ENCODE measurements around the gene PXMP4. TPM values are rescaled to one million over a fixed set of nuclear protein-coding genes. Genes with fewer than 3 reads are reported as not detected.

Gene PXMP4
- total RNA-seq, 1 experiment from 2014 or later: 12.0 TPM

DNA sequence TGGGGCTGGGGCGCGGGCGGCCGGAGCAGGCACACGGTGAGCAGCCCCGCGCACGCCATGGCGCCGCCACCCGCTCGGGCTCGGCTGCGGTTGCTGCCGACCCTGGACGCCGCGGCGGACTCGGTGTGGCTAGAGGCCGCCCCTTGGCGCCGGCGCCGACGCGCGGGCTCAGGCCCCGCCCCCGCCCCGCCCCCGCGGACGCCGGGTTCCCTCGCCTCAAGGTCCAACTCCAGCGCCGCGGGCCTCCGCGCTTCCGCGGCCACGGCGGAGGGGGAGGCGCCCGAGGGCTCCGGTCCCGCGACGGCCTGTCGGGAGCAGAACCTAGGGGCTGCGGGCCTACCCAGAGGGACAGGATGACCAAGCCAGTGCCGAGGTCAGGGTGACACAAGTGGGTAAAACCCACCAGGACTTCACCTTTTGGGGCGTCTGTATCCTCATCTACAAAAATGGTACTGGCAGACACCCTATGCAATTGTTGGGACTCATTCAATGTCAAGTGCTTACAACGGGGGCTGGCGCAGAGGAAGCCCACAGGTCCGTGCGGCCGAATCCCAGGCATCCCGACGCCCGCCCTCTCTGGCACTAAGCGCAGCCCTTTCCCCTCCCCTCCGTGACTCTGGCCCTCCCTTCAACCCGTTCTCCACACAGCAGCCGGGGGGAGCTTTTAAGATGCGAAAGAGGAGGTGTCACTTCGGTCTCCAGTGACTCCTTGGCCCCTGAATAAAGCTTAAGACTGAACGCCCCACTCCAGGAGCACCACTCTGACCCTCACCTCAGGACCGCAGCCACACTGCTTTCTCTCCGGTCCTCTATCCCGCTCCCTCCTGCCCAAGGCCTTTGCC lies 45.6 kb downstream of the PXMP4 start, which contains the start of gene NECAB3:
Gene NECAB3 (minus strand): TSS at position 135 of the 842 bp plus-strand sequence. CDS start 76 bp downstream, at position 59.
- no TSS peak for BruUV-seq (replicated peaks)
- no peak for DNase-seq (ENCODE audit: low read depth, low spot score)

DNA sequence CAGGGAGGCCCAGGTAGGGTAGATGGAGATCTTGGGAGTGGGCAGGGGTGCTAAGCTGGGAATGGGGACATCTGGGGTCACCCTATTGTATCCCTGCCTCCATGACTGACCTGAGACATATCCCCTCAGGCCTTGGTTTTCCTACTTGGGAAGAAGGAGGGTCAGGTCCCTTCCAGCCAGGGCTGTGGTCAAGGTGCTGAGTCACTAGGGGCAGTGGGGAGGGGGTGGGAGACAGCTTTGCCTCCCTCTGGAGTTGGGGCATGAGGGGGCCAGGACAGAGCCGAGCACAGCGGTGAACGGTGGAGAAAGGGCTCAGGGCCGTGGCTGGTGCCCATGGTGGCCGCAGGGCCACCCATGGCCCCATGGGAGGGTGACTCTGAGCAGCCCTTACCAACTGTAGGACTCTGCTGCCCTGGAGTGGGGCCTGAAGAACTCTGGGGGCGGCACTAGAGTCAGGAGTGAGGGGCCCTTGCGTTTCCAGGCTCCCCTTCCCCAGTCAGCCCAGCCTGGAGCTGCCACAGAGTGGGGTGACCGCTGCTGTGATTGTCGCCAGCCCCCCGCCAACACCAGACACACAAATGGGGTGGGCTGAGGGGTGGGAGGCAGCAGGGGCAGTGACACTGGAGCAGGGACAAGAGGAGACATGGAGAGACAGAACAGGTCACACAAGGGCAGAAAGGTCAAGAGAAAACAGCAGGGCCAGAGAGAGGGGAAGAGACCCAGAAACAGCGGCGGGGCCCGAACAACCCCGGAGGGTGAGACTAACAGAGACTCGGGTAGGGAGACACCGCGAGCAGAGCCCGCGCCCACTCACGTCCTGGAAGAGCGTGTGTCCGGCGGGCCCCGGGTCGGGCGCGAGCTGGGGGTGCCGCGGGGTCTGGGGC lies 46.5 kb downstream of the PXMP4 start:
- Histone ChIP-seq H3K27ac (ENCODE audit: low read length) (peak overlapping the region; percentile 91), H3K27me3 (ENCODE audit: control insufficient read depth, insufficient read depth, low read length) (no peaks in the 10 kb centered on the region), H3K9me3 (ENCODE audit: control insufficient read depth, insufficient read depth, low read depth, low read length) (no peaks in the 10 kb centered on the region), H3K36me3 (ENCODE audit: control insufficient read depth, insufficient read depth, low read length) (peaks cover 6% of the 10 kb centered on the region; the same call in 1 of the 2 replicates), H3K4me1 (ENCODE audit: control insufficient read depth, insufficient read depth, low read length) (peaks cover 24% of the 10 kb centered on the region), H3K4me3 (ENCODE audit: low read depth in 2 of 2, low read length in 2 of 2) (peak overlapping the region; percentile 74 to 76)
- ChIA-PET POLR2A (no interaction called here), CTCF (no interaction called here)
- TF ChIP-seq, protein P1, sequence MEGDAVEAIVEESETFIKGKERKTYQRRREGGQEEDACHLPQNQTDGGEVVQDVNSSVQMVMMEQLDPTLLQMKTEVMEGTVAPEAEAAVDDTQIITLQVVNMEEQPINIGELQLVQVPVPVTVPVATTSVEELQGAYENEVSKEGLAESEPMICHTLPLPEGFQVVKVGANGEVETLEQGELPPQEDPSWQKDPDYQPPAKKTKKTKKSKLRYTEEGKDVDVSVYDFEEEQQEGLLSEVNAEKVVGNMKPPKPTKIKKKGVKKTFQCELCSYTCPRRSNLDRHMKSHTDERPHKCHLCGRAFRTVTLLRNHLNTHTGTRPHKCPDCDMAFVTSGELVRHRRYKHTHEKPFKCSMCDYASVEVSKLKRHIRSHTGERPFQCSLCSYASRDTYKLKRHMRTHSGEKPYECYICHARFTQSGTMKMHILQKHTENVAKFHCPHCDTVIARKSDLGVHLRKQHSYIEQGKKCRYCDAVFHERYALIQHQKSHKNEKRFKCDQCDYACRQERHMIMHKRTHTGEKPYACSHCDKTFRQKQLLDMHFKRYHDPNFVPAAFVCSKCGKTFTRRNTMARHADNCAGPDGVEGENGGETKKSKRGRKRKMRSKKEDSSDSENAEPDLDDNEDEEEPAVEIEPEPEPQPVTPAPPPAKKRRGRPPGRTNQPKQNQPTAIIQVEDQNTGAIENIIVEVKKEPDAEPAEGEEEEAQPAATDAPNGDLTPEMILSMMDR (IDR thresholded peaks at IDR 0.05): no peak
- no peak for TF ChIP-seq POLR2AphosphoS5 (IDR thresholded peaks at IDR 0.05; ENCODE audit: low read depth, low read length)
- TF ChIP-seq SIN3A (IDR thresholded peaks at IDR 0.05; ENCODE audit: borderline replicate concordance, insufficient read depth, low read depth, low read length): no peak
- TF ChIP-seq, protein P2, sequence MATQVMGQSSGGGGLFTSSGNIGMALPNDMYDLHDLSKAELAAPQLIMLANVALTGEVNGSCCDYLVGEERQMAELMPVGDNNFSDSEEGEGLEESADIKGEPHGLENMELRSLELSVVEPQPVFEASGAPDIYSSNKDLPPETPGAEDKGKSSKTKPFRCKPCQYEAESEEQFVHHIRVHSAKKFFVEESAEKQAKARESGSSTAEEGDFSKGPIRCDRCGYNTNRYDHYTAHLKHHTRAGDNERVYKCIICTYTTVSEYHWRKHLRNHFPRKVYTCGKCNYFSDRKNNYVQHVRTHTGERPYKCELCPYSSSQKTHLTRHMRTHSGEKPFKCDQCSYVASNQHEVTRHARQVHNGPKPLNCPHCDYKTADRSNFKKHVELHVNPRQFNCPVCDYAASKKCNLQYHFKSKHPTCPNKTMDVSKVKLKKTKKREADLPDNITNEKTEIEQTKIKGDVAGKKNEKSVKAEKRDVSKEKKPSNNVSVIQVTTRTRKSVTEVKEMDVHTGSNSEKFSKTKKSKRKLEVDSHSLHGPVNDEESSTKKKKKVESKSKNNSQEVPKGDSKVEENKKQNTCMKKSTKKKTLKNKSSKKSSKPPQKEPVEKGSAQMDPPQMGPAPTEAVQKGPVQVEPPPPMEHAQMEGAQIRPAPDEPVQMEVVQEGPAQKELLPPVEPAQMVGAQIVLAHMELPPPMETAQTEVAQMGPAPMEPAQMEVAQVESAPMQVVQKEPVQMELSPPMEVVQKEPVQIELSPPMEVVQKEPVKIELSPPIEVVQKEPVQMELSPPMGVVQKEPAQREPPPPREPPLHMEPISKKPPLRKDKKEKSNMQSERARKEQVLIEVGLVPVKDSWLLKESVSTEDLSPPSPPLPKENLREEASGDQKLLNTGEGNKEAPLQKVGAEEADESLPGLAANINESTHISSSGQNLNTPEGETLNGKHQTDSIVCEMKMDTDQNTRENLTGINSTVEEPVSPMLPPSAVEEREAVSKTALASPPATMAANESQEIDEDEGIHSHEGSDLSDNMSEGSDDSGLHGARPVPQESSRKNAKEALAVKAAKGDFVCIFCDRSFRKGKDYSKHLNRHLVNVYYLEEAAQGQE (IDR thresholded peaks at IDR 0.05; ENCODE audit: insufficient read depth in 1 of 2, low read depth in 2 of 2, low read length in 1 of 2): no peak
- no TSS peak for BruUV-seq (replicated peaks)
- intact Hi-C loops (cut with micrococcal nuclease; ENCODE audit: unreplicated experiment) (no loop called here), in situ Hi-C loops (cut with HindIII; ENCODE audit: low pct_unique_long_range_greater_than_20kb, low sequenced_read_pairs) (no loop called here)
- DNase-seq (ENCODE audit: low read depth, low spot score): no peak
- ATAC-seq: peak; percentile 35; the same call in 1 of the 2 replicates

More for the DNA sequence above, 45.6 kb downstream of the PXMP4 start, which contains the start of gene NECAB3:
- POLR2A ChIA-PET: interaction anchor here (0.6 kb wide), 1 partner anchor 112 kb away, joined by 4 read pairs; no protein-coding TSS in a partner anchor
- H3K4me1 ChIP-seq (ENCODE audit: control insufficient read depth, insufficient read depth, low read length): peaks cover 24% of the 10 kb centered on the region
- H3K9me3 ChIP-seq (ENCODE audit: control insufficient read depth, insufficient read depth, low read depth, low read length): no peaks in the 10 kb centered on the region
- H3K27ac ChIP-seq (ENCODE audit: low read length): peak within 1 kb of the TSS; percentile 94
- TF ChIP-seq, protein P1 (IDR thresholded peaks at IDR 0.05): no peak
- no peak for TF ChIP-seq TCF7L2 (IDR thresholded peaks at IDR 0.05; ENCODE audit: low read depth, low read length)
- peak; percentile 89 for TF ChIP-seq POLR2AphosphoS5 (IDR thresholded peaks at IDR 0.05; ENCODE audit: low read depth, low read length)
- peak; percentile 91 for ATAC-seq
- intact Hi-C loops (cut with micrococcal nuclease; ENCODE audit: unreplicated experiment): no loop called here
- peak within 1 kb of the TSS; percentile 74 to 76 for H3K4me3 ChIP-seq (ENCODE audit: low read depth in 2 of 2, low read length in 2 of 2)
- CTCF ChIA-PET: no interaction called here
- H3K36me3 ChIP-seq (ENCODE audit: control insufficient read depth, insufficient read depth, low read length): peaks cover 6% of the 10 kb centered on the region; the same call in 1 of the 2 replicates
- in situ Hi-C loops (cut with HindIII; ENCODE audit: low pct_unique_long_range_greater_than_20kb, low sequenced_read_pairs): no loop called here
- H3K27me3 ChIP-seq (ENCODE audit: control insufficient read depth, insufficient read depth, low read length): no peaks in the 10 kb centered on the region
